Mammary epithelial cell (primary cell): ENCODE measurements around the gene RTL1.

ENCODE experiments used
- CTCF ChIP-seq, 2 donors: IDR thresholded peaks in 1 of 2; conservative IDR thresholded peaks in 1 of 2; 2 replicates each; pipeline ENCODE4 v1.5.1; 2011 to 2012; ENCODE audit warnings: inconsistent platforms in 2 of 2, low read length in 2 of 2, mild to moderate bottlenecking in 2 of 2, control low read depth in 1 of 2, low read depth in 1 of 2; ENCODE audit not compliant: insufficient read depth in 1 of 2; ENCODE audit errors: extremely low read depth in 1 of 2
- EZH2 ChIP-seq: IDR thresholded peaks from 2 replicates; pipeline ENCODE4 v1.6.1; 2012; ENCODE audit warnings: low read length, inconsistent platforms, borderline replicate concordance

- TF ChIP-seq CTCF (conservative IDR thresholded peaks at IDR 0.05 in 1 of 2, IDR thresholded peaks at IDR 0.05 in 1 of 2; ENCODE audit: extremely low read depth in 1 of 2, insufficient read depth in 1 of 2, low read depth in 1 of 2, low read length in 2 of 2) (no peak), EZH2 (no peak)
Measured at GRCh38 chr14:100896369-100897060, 7.0 kb downstream of the RTL1 start.
